GM23338 (cell line): ENCODE data around the gene IRGC. TPM values are rescaled to one million over a fixed set of nuclear protein-coding genes. Genes with fewer than 3 reads are reported as not detected.

ENCODE experiments used
- ATAC-seq: fragments of 200-7000 bp; cut with Tn5 transposase; 3 replicates; pipeline ENCODE4 v1.9.1; 2020
- DNase-seq: peaks from one replicate; pipeline ENCODE4 v3.0.0-alpha.2; 2015; ENCODE audit warnings: low spot score
- H2AFZ ChIP-seq: fragments of 200-600 bp; sonication (generic); 2 replicates; pipeline ENCODE4 v1.8.0; 2016; ENCODE audit warnings: antibody characterized with exemption, mild to moderate bottlenecking, moderate library complexity
- H3F3A ChIP-seq: fragments of 200-600 bp; sonication (generic); replicated peaks from 2 replicates; pipeline ENCODE4 v1.8.0; 2017; ENCODE audit warnings: antibody characterized with exemption, mixed run types, low read depth
- H3K27ac ChIP-seq: fragments of 200-600 bp; sonication (generic); 2 replicates; pipeline ENCODE4 v1.6.1; 2016; ENCODE audit warnings: low read depth
- H3K27me3 ChIP-seq: fragments of 200-600 bp; sonication (generic); 2 replicates; pipeline ENCODE4 v1.8.0; 2016; ENCODE audit warnings: mild to moderate bottlenecking, mixed run types, moderate library complexity; ENCODE audit not compliant: insufficient read depth
- H3K36me3 ChIP-seq: fragments of 200-600 bp; sonication (generic); 2 replicates; pipeline ENCODE4 v1.8.0; 2016; ENCODE audit warnings: mild to moderate bottlenecking; ENCODE audit not compliant: insufficient read depth
- H3K4me1 ChIP-seq: fragments of 200-600 bp; sonication (generic); 2 replicates; pipeline ENCODE4 v1.8.0; 2016; ENCODE audit warnings: mild to moderate bottlenecking, moderate library complexity; ENCODE audit not compliant: insufficient read depth
- H3K4me2 ChIP-seq: fragments of 200-600 bp; sonication (generic); 2 replicates; pipeline ENCODE4 v1.7.1; 2017; ENCODE audit warnings: mixed run types
- H3K4me3 ChIP-seq: fragments of 200-600 bp; sonication (generic); 2 replicates; pipeline ENCODE4 v1.6.1; 2016; ENCODE audit warnings: mixed run types
- H3K79me2 ChIP-seq: fragments of 200-600 bp; sonication (generic); replicated peaks from 2 replicates; pipeline ENCODE4 v1.8.0; 2017; ENCODE audit warnings: mild to moderate bottlenecking; ENCODE audit not compliant: insufficient read depth
- H3K9me2 ChIP-seq: fragments of 200-600 bp; sonication (generic); 2 replicates; pipeline ENCODE4 v1.8.0; 2017; ENCODE audit not compliant: insufficient read depth
- H4K20me1 ChIP-seq: fragments of 200-600 bp; sonication (generic); replicated peaks from 2 replicates; pipeline ENCODE4 v1.8.0; 2017; ENCODE audit warnings: mild to moderate bottlenecking; ENCODE audit not compliant: insufficient read depth
- H3K27ac Mint-ChIP-seq: 2 replicates; pipeline ENCODE4 v1.8.0; 2020; ENCODE audit warnings: inconsistent platforms, mild to moderate bottlenecking, moderate library complexity, mixed read lengths
- H3K27me3 Mint-ChIP-seq: 3 replicates; pipeline ENCODE4 v1.8.0; 2022; ENCODE audit warnings: low read depth, mild to moderate bottlenecking, moderate library complexity, mixed read lengths, inconsistent platforms; ENCODE audit not compliant: insufficient read depth, poor library complexity
- H3K36me3 Mint-ChIP-seq: 3 replicates; pipeline ENCODE4 v1.8.0; 2021; ENCODE audit warnings: low read depth, mild to moderate bottlenecking, inconsistent platforms, moderate library complexity, mixed read lengths
- H3K4me1 Mint-ChIP-seq: 3 replicates; pipeline ENCODE4 v1.8.0; 2020; ENCODE audit warnings: mild to moderate bottlenecking, inconsistent platforms, mixed read lengths
- H3K4me3 Mint-ChIP-seq: 3 replicates; pipeline ENCODE4 v1.8.0; 2021; ENCODE audit warnings: moderate library complexity, mild to moderate bottlenecking, inconsistent platforms, mixed read lengths
- H3K9me3 Mint-ChIP-seq: 3 replicates; pipeline ENCODE4 v1.8.0; 2020; ENCODE audit warnings: moderate library complexity, mild to moderate bottlenecking, inconsistent platforms, mixed read lengths
- CREB1 ChIP-seq: fragments of 250-450 bp; sonication (Bioruptor Pico); IDR thresholded peaks from 2 replicates; pipeline ENCODE4 v1.5.0; 2020; ENCODE audit warnings: low read depth, mild to moderate bottlenecking, moderate library complexity
- CTCF ChIP-seq, 2 experiments: fragments of 200-600 bp in 1 of 2; sonication (generic) in 1 of 2; conservative IDR thresholded peaks; 2 replicates each; pipeline versions ENCODE4 v1.5.1 to v1.6.1; 2016 to 2017; ENCODE audit warnings: antibody characterized with exemption in 2 of 2, low read depth in 2 of 2, mild to moderate bottlenecking in 2 of 2, moderate library complexity in 1 of 2
- ETS1 ChIP-seq: IDR thresholded peaks from 2 replicates; pipeline ENCODE4 v1.6.1; 2016; ENCODE audit warnings: antibody characterized with exemption
- EZH2 ChIP-seq: fragments of 200-600 bp; sonication (generic); IDR thresholded peaks from one replicate; pipeline ENCODE4 v1.8.0; 2017; ENCODE audit warnings: antibody characterized with exemption, mild to moderate bottlenecking, low read depth; ENCODE audit not compliant: unreplicated experiment
- EZH2phosphoT487 ChIP-seq: fragments of 200-600 bp; sonication (generic); IDR thresholded peaks from one replicate; pipeline ENCODE4 v1.8.1; 2018; ENCODE audit warnings: antibody characterized with exemption; ENCODE audit not compliant: unreplicated experiment
- JUNB ChIP-seq: IDR thresholded peaks from one replicate; pipeline ENCODE4 v1.6.1; 2016; ENCODE audit warnings: antibody characterized with exemption; ENCODE audit not compliant: unreplicated experiment
- NANOG ChIP-seq: IDR thresholded peaks from 2 replicates; pipeline ENCODE4 v1.6.1; 2016; ENCODE audit warnings: antibody characterized with exemption, borderline replicate concordance
- POLR2AphosphoS5 ChIP-seq: IDR thresholded peaks from 2 replicates; pipeline ENCODE4 v1.6.1; 2016; ENCODE audit warnings: antibody characterized with exemption, low read depth
- REST ChIP-seq: IDR thresholded peaks from one replicate; pipeline ENCODE4 v1.6.1; 2018; ENCODE audit warnings: antibody characterized with exemption; ENCODE audit not compliant: unreplicated experiment
- STAT1 ChIP-seq: IDR thresholded peaks from one replicate; pipeline ENCODE4 v1.6.1; 2016; ENCODE audit warnings: antibody characterized with exemption; ENCODE audit not compliant: unreplicated experiment
- ZNF114 ChIP-seq: fragments of 250-450 bp; sonication (Bioruptor Pico); IDR thresholded peaks from 2 replicates; pipeline ENCODE4 v1.5.0; 2020; ENCODE audit warnings: mild to moderate bottlenecking, moderate library complexity
- ZNF331 ChIP-seq: fragments of 250-450 bp; sonication (Bioruptor Pico); IDR thresholded peaks from 2 replicates; pipeline ENCODE4 v1.5.0; 2020; ENCODE audit warnings: low read depth, mild to moderate bottlenecking, moderate library complexity
- ZNF462 ChIP-seq: fragments of 250-450 bp; sonication (Bioruptor Pico); IDR thresholded peaks from 2 replicates; pipeline ENCODE4 v1.5.0; 2020; ENCODE audit warnings: mild to moderate bottlenecking, moderate library complexity
- polyA plus RNA-seq: library from polyadenylated mRNA; unstranded; fragments of >200 nt; fragmentation: Nextera tagmentation; extraction: Ambion mirVana; gene quantifications from 2 replicates; pipeline ENCODE4 v1.2.1, GENCODE V29; 2016
- total RNA-seq: library from RNA; depleted of rRNA; stranded (reverse); fragments of >200 nt; shearing (Covaris generic); gene quantifications from 2 replicates; pipeline ENCODE4 v1.2.3, GENCODE V29; 2014

IRGC gene
- total and polyA plus RNA-seq, 2 experiments from 2014 or later: not detected

GRCh38 chr19:43743059-43743458, 27.2 kb downstream of the IRGC start:
- no peak for TF ChIP-seq STAT1
- TF ChIP-seq EZH2phosphoT487: no peak
- no peak for TF ChIP-seq EZH2
- TF ChIP-seq POLR2AphosphoS5: no peak
- TF ChIP-seq ZNF114 (CRISPR knock-in tag): no peak
- TF ChIP-seq ZNF331 (CRISPR knock-in tag): no peak
- no peak for TF ChIP-seq ETS1
- no peak for TF ChIP-seq CTCF (conservative IDR thresholded peaks at IDR 0.05; ENCODE audit: low read depth in 2 of 2)
- TF ChIP-seq ZNF462 (CRISPR knock-in tag): no peak
- TF ChIP-seq REST: no peak
- no peak for TF ChIP-seq NANOG
- TF ChIP-seq CREB1 (CRISPR knock-in tag): no peak
- TF ChIP-seq JUNB: no peak
- peaks cover 6% of the 10 kb centered on the region for H3K36me3 ChIP-seq
- ATAC-seq: no peak
- no peaks in the 10 kb centered on the region for H3K27me3 ChIP-seq
- Mint-ChIP-seq H3K27me3 (peaks cover 7% of the 10 kb centered on the region), H3K9me3 (no peaks in the 10 kb centered on the region), H3K4me3 (no peak overlapping the region), H3K27ac (no peak overlapping the region), H3K36me3 (peaks cover 74% of the 10 kb centered on the region), H3K4me1 (peaks cover 4% of the 10 kb centered on the region; the same call in 1 of the 3 replicates)
- no peak overlapping the region for H2AFZ ChIP-seq
- H3K9me2 ChIP-seq: no peaks in the 10 kb centered on the region
- H3K4me2 ChIP-seq: no peak overlapping the region
- no peaks in the 10 kb centered on the region; the same call in 1 of the 2 replicates for H4K20me1 ChIP-seq
- H3K27ac ChIP-seq: no peak overlapping the region
- no peaks in the 10 kb centered on the region for H3K79me2 ChIP-seq
- H3K4me1 ChIP-seq: no peaks in the 10 kb centered on the region
- no peaks in the 10 kb centered on the region for H3F3A ChIP-seq
- H3K4me3 ChIP-seq: no peak overlapping the region
- no peak for DNase-seq
